ENCODE data around the gene HOTAIR.

HOTAIR gene

GRCh38 chr12:53944209-53944608, 30.5 kb downstream of the HOTAIR start:
- Histone ChIP-seq H3K4me3 (replicated peaks; ENCODE audit: low read depth, low read length) (no peak overlapping the region), H3K27me3 (replicated peaks; ENCODE audit: control insufficient read depth, insufficient read depth, low read length) (peaks cover 6% of the 10 kb centered on the region), H3K36me3 (ENCODE audit: control insufficient read depth, insufficient read depth, low read length) (no peaks in the 10 kb centered on the region)
- no peak for DNase-seq (ENCODE audit: extremely low read depth, insufficient read length)
- no peak for TF ChIP-seq CTCF (IDR thresholded peaks at IDR 0.05; ENCODE audit: insufficient read depth, low read length, poor library complexity, severe bottlenecking)

DNA sequence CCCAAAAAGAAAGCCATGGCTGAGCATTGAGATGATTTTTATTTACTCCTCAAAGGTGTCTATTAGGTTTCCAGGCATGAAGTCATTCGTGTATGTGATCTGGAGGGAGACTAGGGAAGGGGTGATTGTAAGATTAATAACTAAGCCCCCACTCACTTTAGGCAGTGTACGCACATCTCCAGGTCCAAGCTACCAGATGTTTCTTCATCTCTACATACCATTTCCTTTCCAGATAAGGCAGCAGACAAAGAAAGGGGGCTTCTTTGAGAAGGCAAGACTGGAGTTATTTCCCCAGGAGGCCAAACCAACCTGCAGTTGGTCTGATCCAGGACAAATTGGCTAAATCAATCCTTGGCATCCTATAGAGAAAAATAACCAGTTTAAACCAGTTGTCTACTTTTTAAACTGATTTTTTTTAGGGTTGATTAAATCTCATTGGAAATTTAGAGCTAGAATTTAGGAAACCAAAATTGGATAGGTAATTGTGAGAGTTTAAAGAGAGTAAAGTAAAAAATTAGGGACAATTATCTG, 32.2 kb downstream of the HOTAIR start:
- no peak for TF ChIP-seq CTCF (IDR thresholded peaks at IDR 0.05; ENCODE audit: insufficient read depth, low read length, poor library complexity, severe bottlenecking)
- H3K36me3 ChIP-seq (ENCODE audit: control insufficient read depth, insufficient read depth, low read length): no peaks in the 10 kb centered on the region
- H3K4me3 ChIP-seq (replicated peaks; ENCODE audit: low read depth, low read length): no peak overlapping the region
- DNase-seq (ENCODE audit: extremely low read depth, insufficient read length): no peak
- peaks cover 6% of the 10 kb centered on the region for H3K27me3 ChIP-seq (replicated peaks; ENCODE audit: control insufficient read depth, insufficient read depth, low read length)

DNA sequence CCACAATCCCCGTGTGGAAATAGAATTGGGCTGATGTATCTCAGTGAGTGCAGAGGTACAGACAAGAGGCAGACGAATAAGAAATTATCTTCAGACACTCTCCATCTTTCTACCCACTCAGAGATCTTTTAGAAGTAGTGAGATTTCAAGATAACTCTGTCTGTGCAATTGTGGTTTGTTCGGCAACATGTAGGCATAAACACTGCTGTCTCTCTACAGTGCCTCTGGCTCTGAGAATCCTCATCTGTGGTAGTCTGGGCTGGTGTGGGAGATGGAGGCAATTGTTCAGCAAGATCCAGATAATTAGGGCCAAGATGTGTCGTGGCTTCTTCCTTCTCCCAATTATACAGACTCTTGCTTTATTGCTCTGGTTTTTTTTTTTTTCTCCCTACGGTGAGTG, 33.0 kb downstream of the HOTAIR start:
- peaks cover 6% of the 10 kb centered on the region for H3K27me3 ChIP-seq (replicated peaks; ENCODE audit: control insufficient read depth, insufficient read depth, low read length)
- H3K4me3 ChIP-seq (replicated peaks; ENCODE audit: low read depth, low read length): no peak overlapping the region
- no peak for TF ChIP-seq CTCF (IDR thresholded peaks at IDR 0.05; ENCODE audit: insufficient read depth, low read length, poor library complexity, severe bottlenecking)
- no peaks in the 10 kb centered on the region for H3K36me3 ChIP-seq (ENCODE audit: control insufficient read depth, insufficient read depth, low read length)
- no peak for DNase-seq (ENCODE audit: extremely low read depth, insufficient read length)

GRCh38 chr12:53941187-53941586, 33.6 kb downstream of the HOTAIR start:
- H3K27me3 ChIP-seq (replicated peaks; ENCODE audit: control insufficient read depth, insufficient read depth, low read length): peaks cover 6% of the 10 kb centered on the region
- TF ChIP-seq CTCF (IDR thresholded peaks at IDR 0.05; ENCODE audit: insufficient read depth, low read length, poor library complexity, severe bottlenecking): no peak
- no peak overlapping the region for H3K4me3 ChIP-seq (replicated peaks; ENCODE audit: low read depth, low read length)
- DNase-seq (ENCODE audit: extremely low read depth, insufficient read length): no peak
- H3K36me3 ChIP-seq (ENCODE audit: control insufficient read depth, insufficient read depth, low read length): no peaks in the 10 kb centered on the region

DNA sequence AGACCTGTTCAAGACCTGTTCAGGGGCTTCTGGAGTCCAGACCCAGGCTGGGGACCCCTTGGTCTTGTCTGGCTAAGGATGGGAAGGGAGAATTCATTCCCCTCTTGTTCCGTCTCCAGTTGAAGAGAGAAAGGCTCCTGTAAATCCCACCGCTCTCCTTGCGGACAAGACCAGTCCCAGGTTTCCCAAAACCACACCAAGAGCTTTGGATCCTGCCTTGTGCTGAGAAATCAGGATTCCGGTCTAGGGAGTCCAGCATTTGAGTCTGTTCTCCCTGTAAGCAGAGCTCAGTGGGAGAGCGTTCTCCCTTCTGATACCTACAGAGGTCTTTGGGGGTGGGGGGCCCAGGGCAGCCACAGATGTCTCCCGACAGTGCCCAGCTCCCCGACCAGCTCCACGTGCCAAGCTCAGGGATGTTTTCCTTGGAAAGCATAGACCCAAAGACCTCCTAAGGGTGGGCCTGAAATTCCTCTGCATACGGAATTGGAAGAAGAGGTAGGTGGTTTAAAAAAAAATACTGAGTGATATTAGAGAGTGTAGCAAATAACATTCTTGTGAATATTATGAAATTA, 34.2 kb downstream of the HOTAIR start:
- Histone ChIP-seq H3K27me3 (replicated peaks; ENCODE audit: control insufficient read depth, insufficient read depth, low read length) (peaks cover 8% of the 10 kb centered on the region), H3K36me3 (ENCODE audit: control insufficient read depth, insufficient read depth, low read length) (no peaks in the 10 kb centered on the region), H3K4me3 (replicated peaks; ENCODE audit: low read depth, low read length) (no peak overlapping the region)
- no peak for DNase-seq (ENCODE audit: extremely low read depth, insufficient read length)
- TF ChIP-seq CTCF (IDR thresholded peaks at IDR 0.05; ENCODE audit: insufficient read depth, low read length, poor library complexity, severe bottlenecking): no peak
